OCI-LY7 (cell line): Measurements from ENCODE around the gene NOCT. TPM values are rescaled to one million over a fixed set of nuclear protein-coding genes. Genes with fewer than 3 reads are reported as not detected.

Experiments
- BruUV-seq: library from RNA; stranded (reverse); fragments of 400-500 nt; replicated peaks from 2 replicates; lab custom pipeline; 2021; lab: Mats Ljungman, UMichigan
- CTCF ChIA-PET: fragments of 300-600 bp; sonication (Branson Sonifier 250); formaldehyde crosslinking; loops from one replicate; lab custom pipeline; 2022; ENCODE audit warnings: antibody characterized with exemption; ENCODE audit not compliant: unreplicated experiment; lab: Charles Lee
- POLR2A ChIA-PET: fragments of 300-600 bp; sonication (Branson Sonifier 250); formaldehyde crosslinking; loops from one replicate; lab custom pipeline; 2022; ENCODE audit warnings: antibody characterized with exemption; lab: Charles Lee
- DNase-seq: peaks from one replicate; pipeline ENCODE4 v3.0.0-alpha.2; 2015; ENCODE audit warnings: low spot score
- H2AFZ ChIP-seq: fragments of 200-600 bp; sonication (generic), shearing (Covaris generic); 2 replicates; pipeline ENCODE4 v1.6.1; 2014; ENCODE audit warnings: mild to moderate bottlenecking, antibody characterized with exemption, low read length, moderate library complexity
- H3K27ac ChIP-seq: fragments of 200-600 bp; sonication (generic); 2 replicates; pipeline ENCODE4 v1.5.1; 2014; ENCODE audit warnings: mixed run types, low read depth, mild to moderate bottlenecking, moderate library complexity, low read length, inconsistent platforms; ENCODE audit not compliant: poor library complexity, severe bottlenecking
- H3K36me3 ChIP-seq: fragments of 200-600 bp; sonication (generic); 2 replicates; pipeline ENCODE4 v1.6.1; 2014; ENCODE audit warnings: mild to moderate bottlenecking, antibody characterized with exemption, low read length, moderate library complexity, mixed read lengths; ENCODE audit not compliant: insufficient read depth
- H3K4me1 ChIP-seq: fragments of 200-600 bp; sonication (generic); 2 replicates; pipeline ENCODE4 v1.5.1; 2014; ENCODE audit warnings: mild to moderate bottlenecking, low read length; ENCODE audit not compliant: insufficient read depth, poor library complexity, severe bottlenecking
- H3K4me2 ChIP-seq: fragments of 200-600 bp; sonication (generic); 2 replicates; pipeline ENCODE4 v1.6.1; 2014; ENCODE audit warnings: mild to moderate bottlenecking, low read length
- H3K4me3 ChIP-seq: fragments of 200-600 bp; sonication (generic); 2 replicates; pipeline ENCODE4 v1.5.1; 2014; ENCODE audit warnings: mild to moderate bottlenecking, low read depth, low read length; ENCODE audit not compliant: poor library complexity, severe bottlenecking
- H3K79me2 ChIP-seq: fragments of 200-600 bp; sonication (generic); 2 replicates; pipeline ENCODE4 v1.6.1; 2016; ENCODE audit warnings: low read depth, mild to moderate bottlenecking, low read length, moderate library complexity, mixed read lengths; ENCODE audit not compliant: insufficient read depth
- H3K9me2 ChIP-seq: fragments of 200-600 bp; sonication (generic); 2 replicates; pipeline ENCODE4 v1.6.1; 2016; ENCODE audit warnings: mild to moderate bottlenecking, low read length, mixed read lengths; ENCODE audit not compliant: insufficient read depth
- H3K9me3 ChIP-seq: fragments of 200-600 bp; sonication (generic); 2 replicates; pipeline ENCODE4 v1.6.1; 2014; ENCODE audit warnings: mild to moderate bottlenecking, mixed run types, low read length, mixed read lengths
- H4K20me1 ChIP-seq: fragments of 200-600 bp; sonication (generic); 2 replicates; pipeline ENCODE4 v1.6.1; 2014; ENCODE audit warnings: mild to moderate bottlenecking, antibody characterized with exemption, low read length, moderate library complexity, mixed read lengths; ENCODE audit not compliant: insufficient read depth
- CTCF ChIP-seq: fragments of 200-600 bp; sonication (generic); conservative IDR thresholded peaks from 2 replicates; pipeline ENCODE4 v1.5.1; 2014; ENCODE audit warnings: mild to moderate bottlenecking, antibody characterized with exemption, low read length, moderate library complexity, mixed read lengths
- EZH2phosphoT487 ChIP-seq: fragments of 200-600 bp; sonication (generic); IDR thresholded peaks from 2 replicates; pipeline ENCODE4 v1.6.1; 2018; ENCODE audit warnings: low read depth, borderline replicate concordance, mild to moderate bottlenecking, mixed run types, antibody characterized with exemption, low read length, moderate library complexity, mixed read lengths
- intact Hi-C: fragments of 100-400 bp; cut with micrococcal nuclease; formaldehyde crosslinking; loops from one replicate; pipeline ENCODE4 v1.10.0; 2022; ENCODE audit not compliant: unreplicated experiment
- total RNA-seq, 2 experiments: library from RNA; depleted of rRNA in 1 of 2; stranded (reverse); fragments of >200 nt in 1 of 2; shearing (Covaris generic) in 1 of 2; gene quantifications; 2 replicates each; pipeline ENCODE4 v1.2.3, GENCODE V29; 2014 to 2022

Gene NOCT
- total RNA-seq, 2 experiments from 2014 or later, result 17.8 to 22.8 TPM

- H2AFZ ChIP-seq, result no peak overlapping the region
- no peaks in the 10 kb centered on the region for H3K79me2 ChIP-seq
- no peak overlapping the region for H3K4me3 ChIP-seq
- H3K9me2 ChIP-seq, result no peaks in the 10 kb centered on the region
- intact Hi-C loops, result no loop called here
- CTCF ChIA-PET, result no interaction called here
- no peak overlapping the region for H3K27ac ChIP-seq
- H3K9me3 ChIP-seq, result no peaks in the 10 kb centered on the region
- no peaks in the 10 kb centered on the region for H4K20me1 ChIP-seq
- BruUV-seq, result no TSS peak
- no peak for DNase-seq
- TF ChIP-seq EZH2phosphoT487 (no peak), CTCF (no peak)
- H3K4me1 ChIP-seq, result peaks cover 9% of the 10 kb centered on the region
- H3K36me3 ChIP-seq, result no peaks in the 10 kb centered on the region
- POLR2A ChIA-PET, result interaction anchor here (0.6 to 1.2 kb wide), 3 partner anchors 24 to 168 kb away, joined by 3 to 4 read pairs (median 3); no protein-coding TSS in a partner anchor
- H3K4me2 ChIP-seq, result no peak overlapping the region
These were observed 42.4 kb upstream of the NOCT start for GRCh38 chr4:138972956-138973801.

GRCh38 chr4:138975225-138975624, 40.4 kb upstream of the NOCT start:
- Histone ChIP-seq H2AFZ (no peak overlapping the region), H3K27ac (no peak overlapping the region), H3K4me1 (peaks cover 9% of the 10 kb centered on the region), H4K20me1 (no peaks in the 10 kb centered on the region), H3K79me2 (no peaks in the 10 kb centered on the region), H3K4me3 (no peak overlapping the region), H3K9me2 (no peaks in the 10 kb centered on the region), H3K4me2 (no peak overlapping the region), H3K9me3 (no peaks in the 10 kb centered on the region), H3K36me3 (no peaks in the 10 kb centered on the region)
- intact Hi-C loops, result no loop called here
- BruUV-seq, result no TSS peak
- TF ChIP-seq EZH2phosphoT487 (no peak), CTCF (0 out of 2 replicates have a peak, but pooled peaks have one; percentile 17)
- CTCF ChIA-PET, result no interaction called here
- POLR2A ChIA-PET, result interaction anchor here (0.6 to 1.2 kb wide), 4 partner anchors 10 to 584 kb away, joined by 3 to 5 read pairs (median 3); no protein-coding TSS in a partner anchor
- no peak for DNase-seq

GRCh38 chr4:138976526-138976925, 39.1 kb upstream of the NOCT start:
- peaks cover 9% of the 10 kb centered on the region for H3K4me1 ChIP-seq
- no peaks in the 10 kb centered on the region for H3K79me2 ChIP-seq
- TF ChIP-seq CTCF (no peak), EZH2phosphoT487 (no peak)
- H2AFZ ChIP-seq, result no peak overlapping the region
- H4K20me1 ChIP-seq, result no peaks in the 10 kb centered on the region
- DNase-seq, result no peak
- no TSS peak for BruUV-seq
- no peaks in the 10 kb centered on the region for H3K9me3 ChIP-seq
- intact Hi-C loops, result no loop called here
- H3K36me3 ChIP-seq, result no peaks in the 10 kb centered on the region
- ChIA-PET POLR2A (interaction anchor here (0.7 to 0.9 kb wide), 3 partner anchors 8 to 196 kb away, joined by 4 to 5 read pairs (median 4); no protein-coding TSS in a partner anchor), CTCF (no interaction called here)
- H3K9me2 ChIP-seq, result no peaks in the 10 kb centered on the region
- H3K27ac ChIP-seq, result no peak overlapping the region
- H3K4me3 ChIP-seq, result no peak overlapping the region
- H3K4me2 ChIP-seq, result no peak overlapping the region
